Measurements from ENCODE around the gene FAM168A.

The FAM168A gene, protein sequence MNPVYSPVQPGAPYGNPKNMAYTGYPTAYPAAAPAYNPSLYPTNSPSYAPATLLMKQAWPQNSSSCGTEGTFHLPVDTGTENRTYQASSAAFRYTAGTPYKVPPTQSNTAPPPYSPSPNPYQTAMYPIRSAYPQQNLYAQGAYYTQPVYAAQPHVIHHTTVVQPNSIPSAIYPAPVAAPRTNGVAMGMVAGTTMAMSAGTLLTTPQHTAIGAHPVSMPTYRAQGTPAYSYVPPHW

GRCh38 chr11:73597956-73598718 lies at the start of gene FAM168A:
Gene FAM168A, minus strand, starts transcription at chr11:73598112. Its CDS starts 129,638 bp downstream, at chr11:73468474.
- TF ChIP-seq, protein P1, sequence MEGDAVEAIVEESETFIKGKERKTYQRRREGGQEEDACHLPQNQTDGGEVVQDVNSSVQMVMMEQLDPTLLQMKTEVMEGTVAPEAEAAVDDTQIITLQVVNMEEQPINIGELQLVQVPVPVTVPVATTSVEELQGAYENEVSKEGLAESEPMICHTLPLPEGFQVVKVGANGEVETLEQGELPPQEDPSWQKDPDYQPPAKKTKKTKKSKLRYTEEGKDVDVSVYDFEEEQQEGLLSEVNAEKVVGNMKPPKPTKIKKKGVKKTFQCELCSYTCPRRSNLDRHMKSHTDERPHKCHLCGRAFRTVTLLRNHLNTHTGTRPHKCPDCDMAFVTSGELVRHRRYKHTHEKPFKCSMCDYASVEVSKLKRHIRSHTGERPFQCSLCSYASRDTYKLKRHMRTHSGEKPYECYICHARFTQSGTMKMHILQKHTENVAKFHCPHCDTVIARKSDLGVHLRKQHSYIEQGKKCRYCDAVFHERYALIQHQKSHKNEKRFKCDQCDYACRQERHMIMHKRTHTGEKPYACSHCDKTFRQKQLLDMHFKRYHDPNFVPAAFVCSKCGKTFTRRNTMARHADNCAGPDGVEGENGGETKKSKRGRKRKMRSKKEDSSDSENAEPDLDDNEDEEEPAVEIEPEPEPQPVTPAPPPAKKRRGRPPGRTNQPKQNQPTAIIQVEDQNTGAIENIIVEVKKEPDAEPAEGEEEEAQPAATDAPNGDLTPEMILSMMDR (conservative IDR thresholded peaks at IDR 0.05; ENCODE audit: control insufficient read depth, insufficient read depth, low read depth, low read length): no peak
- DNase-seq (ENCODE audit: low read depth): peak; percentile 97
- H3K4me3 ChIP-seq (ENCODE audit: control insufficient read depth, low read depth, low read length): peak within 1 kb of the TSS; percentile 93

- peak overlapping the region; percentile 20 for H3K4me3 ChIP-seq (ENCODE audit: control insufficient read depth, low read depth, low read length)
- peak; percentile 71 for DNase-seq (ENCODE audit: low read depth)
- TF ChIP-seq, protein P1 (conservative IDR thresholded peaks at IDR 0.05; ENCODE audit: control insufficient read depth, insufficient read depth, low read depth, low read length): no peak
Observed at GRCh38 chr11:73647459-73648100, 49.7 kb upstream of the FAM168A start.

- H3K4me3 ChIP-seq (ENCODE audit: control insufficient read depth, low read depth, low read length): peak within 1 kb of the TSS; percentile 19
- peak; percentile 44 for DNase-seq (ENCODE audit: low read depth)
- TF ChIP-seq, protein P1 (conservative IDR thresholded peaks at IDR 0.05; ENCODE audit: control insufficient read depth, insufficient read depth, low read depth, low read length): no peak
Observed at GRCh38 chr11:73645972-73646631, 48.2 kb upstream of the FAM168A start, which contains the start of gene PLEKHB1. Gene PLEKHB1, plus strand, starts transcription at chr11:73646581. Its CDS starts 28 bp downstream, at chr11:73646609.

DNA sequence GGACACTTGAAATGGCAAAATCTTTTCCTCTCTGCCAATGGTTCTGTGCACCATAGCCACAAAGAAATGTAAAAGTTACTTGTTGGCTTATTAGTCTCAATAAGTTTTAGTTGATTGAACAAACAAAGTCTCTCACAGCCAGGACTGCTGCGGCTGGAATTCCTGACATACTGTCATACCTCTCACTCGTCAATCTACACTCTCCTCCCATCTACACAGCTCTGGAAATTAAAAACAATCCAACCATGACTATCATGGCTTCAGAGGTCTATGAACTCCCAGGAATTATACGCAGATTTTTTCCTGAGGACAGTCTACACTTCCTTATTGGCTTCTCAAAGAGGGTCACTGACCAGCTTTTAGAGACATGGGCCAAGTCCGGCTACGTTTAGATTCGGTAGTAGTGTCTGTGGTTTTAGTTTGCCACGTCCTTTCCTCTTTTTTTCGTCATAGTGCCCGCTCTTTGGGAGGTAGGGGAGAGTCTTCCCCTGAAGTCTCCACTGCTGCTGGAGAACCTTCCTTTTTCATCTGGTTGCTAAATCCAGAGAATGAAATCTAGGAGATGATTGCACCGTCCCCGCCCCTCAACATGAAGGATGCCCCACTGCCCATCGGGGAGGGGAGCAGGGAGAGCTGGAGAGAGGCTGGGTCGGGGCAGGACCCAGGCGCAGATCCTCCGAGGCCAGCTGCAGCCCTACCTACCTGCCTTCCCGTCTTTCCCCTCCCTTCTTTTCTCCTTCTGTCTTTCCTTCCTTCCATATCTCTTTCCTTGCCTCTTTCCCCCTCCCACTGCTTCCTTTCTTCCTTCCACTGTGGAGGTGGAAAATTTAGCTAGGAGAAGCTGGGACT lies 47.4 kb upstream of the FAM168A start:
- DNase-seq (ENCODE audit: low read depth): no peak
- TF ChIP-seq, protein P1 (conservative IDR thresholded peaks at IDR 0.05; ENCODE audit: control insufficient read depth, insufficient read depth, low read depth, low read length): no peak
- peak overlapping the region; percentile 19 for H3K4me3 ChIP-seq (ENCODE audit: control insufficient read depth, low read depth, low read length)

GRCh38 chr11:73641668-73642067 lies 43.8 kb upstream of the FAM168A start:
- DNase-seq (ENCODE audit: low read depth): no peak
- TF ChIP-seq, protein P1 (conservative IDR thresholded peaks at IDR 0.05; ENCODE audit: control insufficient read depth, insufficient read depth, low read depth, low read length): no peak
- H3K4me3 ChIP-seq (ENCODE audit: control insufficient read depth, low read depth, low read length): no peak overlapping the region
